Kidney (tissue), 14 donors: ENCODE data around the gene RASA3. TPM values are rescaled to one million over a fixed set of nuclear protein-coding genes. Genes with fewer than 3 reads are reported as not detected.

Source experiments
- DNase-seq, 5 donors: peaks; one replicate each; pipeline ENCODE4 v3.0.0-alpha.2; 2013 to 2020
- FAIRE-seq: peaks from 2 replicates; lab custom pipeline; 2012; peaks lifted over from hg19 to GRCh38; lab: Jason Lieb, UNC
- H3K27ac ChIP-seq, 2 donors: one replicate each; pipeline ENCODE4 v1.7.0; 2013; ENCODE audit warnings: low read depth in 2 of 2, low read length in 2 of 2, inconsistent platforms in 1 of 2
- H3K27me3 ChIP-seq: one replicate; pipeline ENCODE4 v1.7.1; 2013; ENCODE audit warnings: low read length, inconsistent platforms; ENCODE audit not compliant: control insufficient read depth, insufficient read depth
- H3K36me3 ChIP-seq, 3 donors: one replicate each; pipeline versions ENCODE4 v1.7.0 to v1.7.1; 2013; ENCODE audit warnings: low read length in 3 of 3, control low read depth in 1 of 3, inconsistent platforms in 1 of 3; ENCODE audit not compliant: insufficient read depth in 3 of 3, control insufficient read depth in 2 of 3
- H3K4me1 ChIP-seq, 3 donors: one replicate each; pipeline versions ENCODE4 v1.7.0 to v1.7.1; 2013; ENCODE audit warnings: low read length in 3 of 3, inconsistent platforms in 1 of 3, low read depth in 1 of 3; ENCODE audit not compliant: control insufficient read depth in 2 of 3, insufficient read depth in 2 of 3
- H3K4me3 ChIP-seq, 3 donors: one replicate each; pipeline versions ENCODE4 v1.7.0 to v1.8.1; 2013; ENCODE audit warnings: low read length in 3 of 3, control low read depth in 1 of 3, inconsistent platforms in 1 of 3
- H3K9ac ChIP-seq, 3 donors: one replicate each; pipeline versions ENCODE4 v1.7.0 to v1.7.1; 2013; ENCODE audit warnings: low read length in 3 of 3, control low read depth in 1 of 3, inconsistent platforms in 1 of 3
- H3K9me3 ChIP-seq, 3 donors: one replicate each; pipeline versions ENCODE4 v1.7.0 to v1.7.1; 2013; ENCODE audit warnings: low read length in 3 of 3, control low read depth in 1 of 3, inconsistent platforms in 1 of 3; ENCODE audit not compliant: control insufficient read depth in 2 of 3, insufficient read depth in 1 of 3
- CTCF ChIP-seq: IDR thresholded peaks from 3 replicates; pipeline ENCODE4 v1.5.1; 2012; ENCODE audit warnings: mild to moderate bottlenecking, moderate library complexity, borderline replicate concordance; ENCODE audit not compliant: insufficient read depth; ENCODE audit errors: extremely low read depth
- intact Hi-C: fragments of 100-400 bp; cut with DNase I; formaldehyde crosslinking; loops from one replicate; pipeline ENCODE4 v1.11.1; 2022
- polyA plus RNA-seq: library from polyadenylated mRNA; stranded (reverse); fragments of 350-450 nt; fragmentation: Illumina TruSeq; extraction: RNeasy Lipid Tissue Mini Kit (QIAGEN cat#74804); gene quantifications from one replicate; pipeline ENCODE4 v1.2.3, GENCODE V29; 2014; ENCODE audit warnings: low read depth, low replicate concordance; ENCODE audit not compliant: insufficient read depth
- total RNA-seq: library from RNA; stranded (reverse); fragmentation: NEBNext Ultra II Directional; extraction: Animal tissue kit (Norgen Biotek cat#: 25700); gene quantifications from one replicate; pipeline ENCODE4 v1.2.1, GENCODE V29; 2021
- donor health status: control.
- donor health status: control.
- donor health status: control.
- donor health status: control.
- donor health status: control.
- donor health status: DM: yes; HTN: yes; CAD: no.
- donor health status: Normal renal cell carcinoma (clear cell type).

The RASA3 gene
- total and polyA plus RNA-seq, 2 donors from 2014 or later, result 4.2 to 28.8 TPM

GRCh38 chr13:114067381-114067885, 65.0 kb downstream of the RASA3 start:
- Histone ChIP-seq H3K9me3 (no peaks in the 10 kb centered on the region), H3K4me1 (peaks cover 0 to 22% (median 3%) of the 10 kb centered on the region in 3 donors), H3K4me3 (no peak overlapping the region), H3K36me3 (no peaks in the 10 kb centered on the region), H3K27me3 (no peaks in the 10 kb centered on the region), H3K27ac (peak overlapping the region; percentile 6 to 71), H3K9ac (no peak overlapping the region)
- peak in 2 of 5 donors; percentile 31 to 51 for DNase-seq
- FAIRE-seq, result no peak
- no peak for TF ChIP-seq CTCF
- intact Hi-C loops, result no loop called here

GRCh38 chr13:114066956-114067355, 65.5 kb downstream of the RASA3 start:
- H3K4me3 ChIP-seq, result no peak overlapping the region
- no peak overlapping the region for H3K9ac ChIP-seq
- H3K36me3 ChIP-seq, result no peaks in the 10 kb centered on the region
- no peak for TF ChIP-seq CTCF
- H3K4me1 ChIP-seq, result peaks cover 0 to 22% (median 3%) of the 10 kb centered on the region in 3 donors
- FAIRE-seq (no peak), DNase-seq (peak in 1 of 5 donors; percentile 75)
- no peaks in the 10 kb centered on the region for H3K9me3 ChIP-seq
- H3K27me3 ChIP-seq, result no peaks in the 10 kb centered on the region
- peak overlapping the region; percentile 6 to 71 for H3K27ac ChIP-seq
- intact Hi-C loops, result no loop called here

DNA sequence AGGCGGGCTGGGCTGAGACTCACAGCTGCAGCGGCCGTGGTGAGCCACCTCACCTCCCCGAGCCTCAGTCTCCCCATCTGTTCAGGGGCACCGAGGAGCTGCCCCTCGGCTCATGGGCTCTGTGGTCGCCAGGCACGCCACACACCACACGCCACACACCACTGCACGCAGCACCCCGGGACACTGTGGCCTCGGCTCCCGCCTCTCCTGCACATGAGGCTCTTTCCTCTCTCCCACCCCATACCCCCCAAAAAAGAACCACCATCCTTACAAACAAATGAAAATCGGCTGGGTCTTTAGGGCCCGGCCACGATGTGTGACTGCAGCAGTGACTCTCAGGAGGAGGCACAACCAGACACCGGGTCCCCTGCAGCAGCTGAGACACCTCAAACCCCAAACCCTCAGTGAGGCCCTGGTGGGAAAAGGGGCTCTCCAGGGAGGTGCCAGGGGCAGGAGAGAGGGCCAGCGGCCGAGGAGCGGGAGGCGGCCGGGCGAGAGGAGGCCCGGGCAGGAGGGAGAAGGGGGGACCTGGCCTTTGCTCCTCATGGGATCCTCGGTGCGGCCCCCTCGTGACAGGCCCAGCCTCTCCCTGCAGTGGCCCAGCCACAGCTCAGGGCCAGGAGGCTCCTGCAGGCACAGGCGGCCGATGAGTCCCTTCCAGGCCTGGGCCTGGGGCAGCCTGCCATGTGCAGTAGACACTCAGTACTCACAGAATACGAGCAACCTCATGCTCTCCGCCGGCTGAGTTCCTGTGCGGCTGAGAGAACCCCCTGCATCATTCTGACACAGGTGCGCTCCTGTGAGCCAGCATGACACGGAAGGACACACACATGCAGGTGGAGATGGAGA, 66.3 kb downstream of the RASA3 start:
- H3K27ac ChIP-seq, result peak overlapping the region; percentile 6 to 86
- FAIRE-seq, result no peak
- no peak overlapping the region for H3K9ac ChIP-seq
- H3K36me3 ChIP-seq, result no peaks in the 10 kb centered on the region
- no peak overlapping the region for H3K4me3 ChIP-seq
- no peak for TF ChIP-seq CTCF
- no peaks in the 10 kb centered on the region for H3K27me3 ChIP-seq
- H3K4me1 ChIP-seq, result peaks cover 0 to 22% (median 3%) of the 10 kb centered on the region in 3 donors
- H3K9me3 ChIP-seq, result no peaks in the 10 kb centered on the region
- DNase-seq, result peak in 1 of 5 donors; percentile 76
- intact Hi-C loops, result no loop called here
